ENCODE measurements around the gene SDR42E1.

GRCh38 chr16:82020051-82020450 is 8.8 kb upstream of the SDR42E1 start:
- no peak for TF ChIP-seq POLR2AphosphoS5 (IDR thresholded peaks at IDR 0.05; ENCODE audit: low read depth, low read length)
- no peak for TF ChIP-seq SIN3A (IDR thresholded peaks at IDR 0.05; ENCODE audit: borderline replicate concordance, insufficient read depth, low read length)
- TF ChIP-seq TAF1 (IDR thresholded peaks at IDR 0.05; ENCODE audit: borderline replicate concordance, insufficient read depth, low read length): no peak
- TF ChIP-seq REST (IDR thresholded peaks at IDR 0.05; ENCODE audit: insufficient read depth in 1 of 2, low read depth in 2 of 2, low read length in 2 of 2): no peak
- no peak for TF ChIP-seq FOXP2 (optimal IDR thresholded peaks at IDR 0.05; ENCODE audit: borderline replicate concordance, extremely low read depth, extremely low read length, insufficient read depth)

All from PFSK-1 (cell line).